Ramos (cell line): ENCODE results near the gene DCTN3.

Source experiments
- in situ Hi-C: fragments of 300-500 bp; cut with MboI; formaldehyde crosslinking; loops from one replicate; pipeline ENCODE4 v1.14.3; 2022; ENCODE audit warnings: low sequenced_read_pairs; ENCODE audit not compliant: unreplicated experiment

Gene DCTN3

GRCh38 chr9:34625186-34625486 is 4.8 kb upstream of the DCTN3 start:
- in situ Hi-C loops, result no loop called here

- in situ Hi-C loops, result no loop called here
These were observed 4.3 kb upstream of the DCTN3 start for GRCh38 chr9:34624475-34625185.

GRCh38 chr9:34623374-34624235 is 3.3 kb upstream of the DCTN3 start:
- in situ Hi-C loops, result no loop called here

- in situ Hi-C loops, result no loop called here
These were observed 5.2 kb downstream of the DCTN3 start for GRCh38 chr9:34615132-34615531.

- in situ Hi-C loops, result no loop called here
These were observed 7.4 kb downstream of the DCTN3 start for GRCh38 chr9:34612788-34613390.

GRCh38 chr9:34611811-34612787 is 8.2 kb downstream of the DCTN3 start, which contains the start of gene RPP25L:
TSS of gene RPP25L (minus strand) at chr9:34612097. CDS start at chr9:34611296, 801 bp downstream.
- in situ Hi-C loops, result no loop called here

GRCh38 chr9:34611251-34611810 is 9.0 kb downstream of the DCTN3 start:
- in situ Hi-C loops, result no loop called here

GRCh38 chr9:34610434-34611206 is 9.7 kb downstream of the DCTN3 start:
- in situ Hi-C loops, result no loop called here

- in situ Hi-C loops, result no loop called here
These were observed 13.0 kb downstream of the DCTN3 start for GRCh38 chr9:34607331-34607730.

- in situ Hi-C loops, result no loop called here
These were observed 13.4 kb downstream of the DCTN3 start for GRCh38 chr9:34606905-34607304.

- in situ Hi-C loops, result no loop called here
These were observed 14.1 kb downstream of the DCTN3 start for GRCh38 chr9:34606190-34606589.

- in situ Hi-C loops, result no loop called here
These were observed 16.6 kb downstream of the DCTN3 start for GRCh38 chr9:34603610-34604231.

- in situ Hi-C loops, result no loop called here
These were observed 18.2 kb downstream of the DCTN3 start for GRCh38 chr9:34601937-34602573.

GRCh38 chr9:34600908-34601307 is 19.4 kb downstream of the DCTN3 start:
- in situ Hi-C loops, result no loop called here

- in situ Hi-C loops, result loop anchor here (25.0 kb wide), 1 partner anchor 162 kb away; no protein-coding TSS in a partner anchor
These were observed 20.7 kb downstream of the DCTN3 start for GRCh38 chr9:34599546-34599945.

GRCh38 chr9:34594177-34594576 is 26.1 kb downstream of the DCTN3 start:
- in situ Hi-C loops, result loop anchor here (25.0 kb wide), 1 partner anchor 157 kb away; no protein-coding TSS in a partner anchor

- in situ Hi-C loops, result loop anchor here (25.0 kb wide), 1 partner anchor 156 kb away; no protein-coding TSS in a partner anchor
These were observed 27.2 kb downstream of the DCTN3 start for GRCh38 chr9:34592895-34593601.
